Kasumi-1 (cell line): Measurements from ENCODE around the gene TMEM203.
"Not testable (repeated sequence)": the region's sequence is repeated elsewhere in the genome, so short reads cannot be mapped to it uniquely, and the experiment has no call there.

Experiments
- DNase-seq, 2 experiments: peaks; one replicate each; lab custom pipeline; 2025; lab: John Stamatoyannopoulos, UW

TMEM203 gene, protein sequence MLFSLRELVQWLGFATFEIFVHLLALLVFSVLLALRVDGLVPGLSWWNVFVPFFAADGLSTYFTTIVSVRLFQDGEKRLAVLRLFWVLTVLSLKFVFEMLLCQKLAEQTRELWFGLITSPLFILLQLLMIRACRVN

GRCh38 chr9:137205126-137206069 is at the start of gene TMEM203, which contains the start of gene NDOR1:
Gene TMEM203 (minus strand): TSS chr9:137205648. CDS start chr9:137205414, 234 bp downstream.
Gene NDOR1 (plus strand): TSS chr9:137205700. CDS start chr9:137205778, 78 bp downstream.
- DNase-seq = peak; percentile 79 to 83

GRCh38 chr9:137254624-137255447 is 49.4 kb upstream of the TMEM203 start, which contains the start of gene NELFB:
Gene NELFB (plus strand): TSS chr9:137255327.
- DNase-seq = peak; percentile 67 to 74

- DNase-seq = no peak
Measured at GRCh38 chr9:137253717-137254623, 48.5 kb upstream of the TMEM203 start.

DNA sequence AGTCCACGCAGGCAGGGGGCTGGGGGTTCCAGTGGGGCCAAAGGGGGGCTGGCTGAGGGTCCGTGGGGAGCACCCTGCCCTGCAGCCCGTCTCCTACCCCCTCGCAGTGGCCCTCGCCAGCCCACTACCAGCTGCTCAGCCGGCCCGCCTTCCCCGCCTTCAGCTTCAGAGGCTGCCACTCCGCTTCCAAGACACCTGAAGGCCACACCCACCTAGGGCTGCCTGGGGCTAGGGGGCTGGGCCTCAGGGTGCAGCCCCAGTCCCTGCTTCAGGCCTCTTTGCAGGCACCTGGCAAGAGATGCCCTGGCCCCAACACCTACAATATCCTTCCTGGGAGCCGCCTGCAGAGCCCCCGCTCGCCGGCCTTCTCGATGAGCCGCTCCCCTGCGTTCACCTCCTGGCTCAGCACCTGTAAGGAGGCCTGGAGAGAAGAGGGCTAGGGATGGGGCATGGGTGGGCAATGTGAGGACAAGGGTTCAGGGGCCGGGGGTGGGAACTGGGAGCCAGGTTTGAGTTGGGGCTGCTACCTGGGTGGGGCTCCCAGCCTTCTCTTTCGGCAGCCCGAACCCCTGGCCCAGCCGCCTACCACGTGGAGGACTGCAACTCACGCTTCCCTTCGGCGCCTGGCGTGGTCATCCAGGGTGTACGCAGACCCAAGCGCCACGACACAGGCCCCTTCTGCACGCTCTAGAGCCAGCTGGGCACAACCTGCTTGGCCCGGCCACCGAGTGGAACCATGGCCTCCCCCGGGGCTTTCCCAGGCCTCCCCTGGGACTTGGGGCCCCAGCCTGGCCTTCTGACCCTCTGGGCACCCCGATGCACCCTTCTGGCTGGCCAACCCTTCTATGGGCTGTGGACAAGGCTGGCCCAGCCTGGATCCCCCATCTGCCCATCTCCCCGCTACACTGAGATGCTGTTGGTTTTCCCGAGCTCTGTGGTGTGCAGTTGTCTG is 47.4 kb upstream of the TMEM203 start:
- no peak for DNase-seq

DNA sequence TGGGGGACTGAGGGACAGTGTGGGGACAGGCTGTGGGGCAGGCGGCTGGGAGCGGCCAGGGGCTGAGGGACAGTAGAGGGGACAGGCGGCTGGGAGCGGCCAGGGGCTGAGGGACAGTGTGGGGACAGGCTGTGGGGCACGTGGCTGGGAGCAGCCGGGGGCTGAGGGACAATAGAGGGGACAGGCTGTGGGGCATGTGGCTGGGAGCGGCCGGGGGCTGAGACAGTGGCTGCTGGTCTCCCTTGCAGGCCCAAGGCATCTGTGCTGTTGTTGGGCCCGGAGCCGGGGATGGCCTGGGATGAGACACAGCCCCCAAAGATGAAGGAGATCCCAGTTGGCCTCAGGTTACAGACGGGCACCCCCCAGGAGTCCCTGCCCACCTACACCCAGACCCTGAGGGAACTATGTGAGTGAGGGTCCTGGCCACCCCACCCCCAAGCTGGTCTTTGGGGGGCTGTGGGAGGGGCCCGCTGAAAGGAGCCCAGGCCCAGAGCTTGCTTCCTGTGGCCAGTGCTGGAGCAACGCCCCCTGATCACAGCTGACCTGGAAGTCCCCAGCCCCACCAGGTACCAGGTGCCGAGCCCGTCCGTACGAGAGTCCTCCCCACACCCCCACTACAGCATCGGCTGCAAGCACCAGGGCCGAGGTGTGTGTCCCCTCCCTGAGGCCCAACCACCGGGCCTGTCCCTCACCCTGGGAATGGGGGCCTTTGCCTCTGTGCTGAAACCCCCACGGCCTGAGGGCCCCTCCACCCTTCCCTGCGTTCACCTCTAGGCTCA is 46.2 kb upstream of the TMEM203 start:
- DNase-seq = no peak

DNA sequence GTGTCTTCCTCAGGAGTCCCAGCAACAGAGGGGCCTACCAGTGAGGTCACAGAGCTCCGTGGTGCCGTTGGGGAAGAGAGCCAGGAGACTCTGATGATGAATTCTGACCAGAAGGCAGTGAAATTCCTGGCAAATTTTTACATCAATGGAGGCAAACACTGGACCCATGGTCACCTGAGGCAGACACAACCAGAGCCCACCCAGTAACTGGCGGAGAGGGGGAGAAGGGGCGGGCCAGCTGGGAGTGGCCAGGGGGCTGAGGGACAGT is 45.7 kb upstream of the TMEM203 start, which contains the start of gene STPG3:
STPG3 (plus strand) TSS at position 93 of the 268 bp plus-strand sequence; CDS start at position 94, 1 bp downstream.
- DNase-seq = no peak

DNA sequence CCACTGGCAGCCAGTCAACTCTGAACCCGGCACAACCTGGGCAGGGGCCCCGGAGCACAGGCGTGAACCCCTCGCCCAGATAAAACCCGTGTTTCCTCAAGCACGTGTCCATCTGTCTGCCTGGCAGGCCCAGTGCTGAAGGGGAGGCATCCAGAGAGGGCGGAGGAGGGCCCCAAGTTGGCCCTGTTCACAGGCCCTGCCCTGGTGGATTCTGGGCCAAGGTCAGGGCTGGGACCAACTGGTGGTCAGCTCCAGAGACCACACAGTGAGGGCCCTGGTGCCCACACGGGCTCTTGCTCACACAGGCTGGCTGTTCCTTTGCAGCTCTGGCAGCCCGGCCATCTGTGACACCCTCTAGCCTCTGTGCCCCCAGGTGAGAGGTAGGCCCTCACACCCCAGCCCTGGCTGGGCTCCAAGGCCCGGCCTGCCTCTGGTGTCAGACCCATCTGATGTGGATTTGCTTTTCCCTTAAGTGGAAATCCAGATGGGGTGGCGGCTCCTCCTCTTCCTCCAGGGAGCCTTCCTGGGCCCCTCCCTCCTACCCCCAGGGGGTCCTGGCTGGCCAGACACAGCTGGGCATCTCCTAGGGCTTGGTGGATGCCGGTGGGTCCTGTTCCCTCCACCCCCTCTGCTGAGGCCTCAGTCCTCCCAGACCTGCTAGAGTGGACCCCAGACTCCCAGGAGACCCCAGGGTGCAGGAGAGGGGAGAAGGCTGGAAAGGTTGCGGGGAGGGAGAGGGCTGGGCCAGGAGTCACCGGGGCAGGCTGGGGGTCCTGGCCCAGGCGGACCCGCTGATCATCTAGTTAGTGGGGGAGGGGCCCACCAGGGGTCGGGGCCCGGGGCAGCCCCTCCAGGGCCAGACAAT is 45.1 kb upstream of the TMEM203 start:
- no peak for DNase-seq

- DNase-seq = no peak
Measured at GRCh38 chr9:137247916-137248175, 42.4 kb upstream of the TMEM203 start.

DNA sequence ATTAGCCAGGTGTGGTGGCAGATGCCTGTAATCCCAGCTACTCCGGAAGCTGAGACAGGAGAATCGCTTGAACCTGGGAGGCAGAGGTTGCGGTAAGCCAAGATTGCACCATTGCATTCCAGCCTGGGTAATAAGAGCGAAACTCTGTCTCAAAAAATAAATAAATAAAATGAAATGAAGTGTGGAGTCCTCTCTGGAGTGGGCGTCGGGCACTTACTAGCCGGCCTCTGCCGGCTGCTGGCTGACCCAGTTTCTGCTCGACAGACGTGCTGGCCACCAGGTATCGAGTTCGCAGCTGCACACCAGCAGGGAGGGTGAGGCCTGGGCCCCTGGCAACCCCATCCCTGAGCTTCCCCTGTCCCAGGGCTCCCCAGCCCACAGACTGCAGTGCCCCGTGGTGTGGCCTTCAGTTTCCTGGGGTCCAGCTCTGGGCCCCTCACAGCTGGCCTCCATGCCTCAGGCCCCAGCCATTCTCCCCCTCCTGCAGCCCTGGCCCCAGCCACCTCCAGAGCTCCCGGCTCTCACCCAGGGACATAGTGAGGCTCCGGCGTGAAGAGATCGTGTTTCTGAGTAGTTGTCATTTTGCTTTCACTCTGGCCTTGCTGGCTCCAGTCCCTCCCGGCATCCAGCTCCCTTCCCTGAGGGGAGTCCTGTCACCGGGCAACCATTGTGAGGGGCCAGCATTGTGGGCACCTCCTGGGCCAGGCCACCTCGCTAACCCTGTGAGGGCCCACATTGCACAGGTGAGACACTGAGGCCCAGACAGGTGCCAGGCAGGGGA is 41.9 kb upstream of the TMEM203 start:
- no peak for DNase-seq

- DNase-seq = no peak
Measured at GRCh38 chr9:137245450-137246421, 40.3 kb upstream of the TMEM203 start.

DNA sequence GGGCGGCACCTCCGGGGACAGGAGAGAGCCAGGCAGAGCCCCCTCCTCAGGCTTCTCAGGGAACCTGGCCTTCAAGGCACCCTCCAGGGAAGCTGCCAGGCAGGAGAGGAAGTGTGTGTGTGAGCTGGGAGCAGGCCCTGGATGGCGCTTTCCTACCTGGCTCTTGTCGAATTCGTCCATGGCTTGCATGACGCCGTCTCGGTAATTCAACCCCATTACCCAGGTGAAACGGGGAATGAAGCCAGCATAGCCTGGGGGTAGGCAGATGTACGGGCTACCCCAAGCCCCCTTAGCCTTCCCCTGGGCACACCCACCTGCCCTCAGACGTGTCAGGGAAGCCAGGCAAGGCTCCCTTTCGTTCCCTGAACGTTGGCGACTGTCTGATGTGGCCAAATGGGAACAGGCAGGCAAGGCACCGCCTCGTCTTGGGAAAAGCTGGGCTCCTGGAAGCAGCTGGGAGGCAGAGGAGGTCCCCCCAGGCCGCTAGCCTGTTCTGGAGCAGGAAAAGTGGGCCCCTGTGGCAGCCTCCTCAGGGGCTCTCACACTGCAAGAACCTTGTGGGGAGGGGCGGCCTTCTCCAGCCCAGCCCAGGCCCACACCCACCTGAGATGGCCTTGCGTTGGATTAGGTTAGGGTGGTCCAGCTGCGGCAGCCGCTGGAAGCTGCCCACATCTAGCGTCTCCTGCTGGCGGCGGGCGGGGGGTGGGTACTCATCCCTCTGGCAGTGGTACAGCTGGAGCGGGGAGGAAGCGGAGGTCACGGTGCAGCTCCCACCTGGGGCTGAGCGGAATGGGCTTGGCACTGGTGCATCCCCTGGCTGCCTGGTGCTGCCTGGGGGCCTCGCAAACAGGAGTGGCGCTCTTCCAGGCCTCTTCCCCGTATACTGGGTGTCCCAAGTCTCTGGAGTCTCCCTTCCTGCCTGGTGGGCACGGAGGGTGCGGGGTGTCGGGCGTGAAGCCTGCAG is 39.3 kb upstream of the TMEM203 start:
- no peak for DNase-seq

DNA sequence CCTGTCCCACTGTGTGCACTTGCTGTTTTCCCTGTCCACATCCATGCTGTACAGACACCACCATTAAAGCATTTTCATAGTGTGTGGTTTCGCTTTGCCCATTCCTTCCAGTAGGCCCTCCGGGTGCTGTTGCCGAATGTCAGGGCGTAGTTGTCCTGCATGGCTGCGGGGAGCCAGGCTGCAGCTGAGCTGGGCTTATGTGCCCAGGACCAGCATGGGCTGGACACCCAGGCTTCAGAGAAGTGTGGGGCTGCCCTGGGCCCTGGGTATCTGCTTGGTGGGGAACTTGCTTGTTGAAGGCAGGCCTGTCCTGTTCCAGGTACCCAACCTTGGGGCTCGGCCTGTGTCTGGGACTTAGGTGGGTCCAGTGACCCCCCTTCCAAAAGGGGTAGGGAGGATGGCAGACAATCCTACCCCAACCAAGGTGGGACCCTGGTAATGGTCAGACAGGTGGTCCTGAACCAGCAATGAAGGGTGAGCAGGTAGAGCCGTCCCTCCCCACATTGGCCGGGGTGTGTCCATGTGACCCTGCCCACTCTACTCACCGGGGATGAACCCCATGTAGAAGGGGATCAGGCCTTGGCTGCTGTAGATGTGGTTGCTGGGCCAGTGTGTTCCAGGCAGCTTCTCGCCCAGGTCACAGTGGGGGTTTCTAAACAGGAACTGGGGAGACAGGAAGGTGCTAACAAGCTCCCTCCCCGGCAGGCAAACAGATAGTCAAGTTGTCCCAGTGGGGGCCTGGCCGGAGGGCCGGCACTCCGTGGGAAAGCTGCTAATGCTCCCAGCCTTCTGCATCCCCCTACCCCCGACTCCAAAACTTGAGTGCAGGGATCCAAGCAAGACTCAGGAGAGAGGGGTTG is 38.4 kb upstream of the TMEM203 start:
- DNase-seq = peak in 1 of 2 experiments; percentile 24

DNA sequence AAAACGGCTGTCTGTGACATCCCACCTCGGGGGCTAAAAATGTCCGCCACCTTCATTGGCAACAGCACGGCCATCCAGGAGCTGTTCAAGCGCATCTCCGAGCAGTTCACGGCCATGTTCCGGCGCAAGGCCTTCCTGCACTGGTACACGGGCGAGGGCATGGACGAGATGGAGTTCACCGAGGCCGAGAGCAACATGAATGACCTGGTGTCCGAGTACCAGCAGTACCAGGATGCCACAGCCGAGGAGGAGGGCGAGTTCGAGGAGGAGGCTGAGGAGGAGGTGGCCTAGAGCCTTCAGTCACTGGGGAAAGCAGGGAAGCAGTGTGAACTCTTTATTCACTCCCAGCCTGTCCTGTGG is 37.8 kb upstream of the TMEM203 start:
- DNase-seq = not testable (repeated sequence)
